Activated CD8-positive, alpha-beta memory T cell treated with anti-CD3 and anti-CD28 coated beads for 1 hour (primary cell): Measurements from ENCODE around the gene NSUN5.
"Not testable (repeated sequence)": the region's sequence is repeated elsewhere in the genome, so short reads cannot be mapped to it uniquely, and the experiment has no call there.

ENCODE experiments used
- DNase-seq, 2 donors: peaks; one replicate each; pipeline ENCODE4 v3.0.0-alpha.2; 2020; ENCODE audit warnings: low read depth in 1 of 2; ENCODE audit errors: extremely low read depth in 1 of 2

Gene NSUN5

GRCh38 chr7:73297235-73297634 is 11.4 kb downstream of the NSUN5 start:
- not testable (repeated sequence) for DNase-seq

- DNase-seq = not testable (repeated sequence)
Observed at GRCh38 chr7:73277210-73277609, 31.4 kb downstream of the NSUN5 start.

- DNase-seq = not testable (repeated sequence)
Observed at GRCh38 chr7:73267813-73268212, 40.8 kb downstream of the NSUN5 start.

GRCh38 chr7:73266719-73267368 is 41.8 kb downstream of the NSUN5 start:
- not testable (repeated sequence) for DNase-seq

- not testable (repeated sequence) for DNase-seq
Observed at GRCh38 chr7:73262416-73262815, 46.2 kb downstream of the NSUN5 start.
